Transverse colon (tissue), 3 donors: ENCODE results near the gene CRACDL.

ENCODE experiments used
- POLR2A ChIP-seq: fragments of 450-650 bp; IDR thresholded peaks from one replicate; pipeline ENCODE4 v1.6.1; 2016; ENCODE audit warnings: antibody characterized with exemption, mild to moderate bottlenecking, moderate library complexity
- TF ChIP-seq, protein P1 (sequence below), 5 experiments: fragments of 200-600 bp in 3 of 5; fragments of 450-650 bp in 2 of 5; sonication (generic) in 3 of 5; IDR thresholded peaks; 1 replicate in 2 of 5; 2 replicates in 3 of 5; pipeline ENCODE4 v1.5.1; 2016 to 2017; ENCODE audit warnings: antibody characterized with exemption in 5 of 5, inconsistent platforms in 3 of 5, mild to moderate bottlenecking in 2 of 5, moderate library complexity in 1 of 5

DNA sequence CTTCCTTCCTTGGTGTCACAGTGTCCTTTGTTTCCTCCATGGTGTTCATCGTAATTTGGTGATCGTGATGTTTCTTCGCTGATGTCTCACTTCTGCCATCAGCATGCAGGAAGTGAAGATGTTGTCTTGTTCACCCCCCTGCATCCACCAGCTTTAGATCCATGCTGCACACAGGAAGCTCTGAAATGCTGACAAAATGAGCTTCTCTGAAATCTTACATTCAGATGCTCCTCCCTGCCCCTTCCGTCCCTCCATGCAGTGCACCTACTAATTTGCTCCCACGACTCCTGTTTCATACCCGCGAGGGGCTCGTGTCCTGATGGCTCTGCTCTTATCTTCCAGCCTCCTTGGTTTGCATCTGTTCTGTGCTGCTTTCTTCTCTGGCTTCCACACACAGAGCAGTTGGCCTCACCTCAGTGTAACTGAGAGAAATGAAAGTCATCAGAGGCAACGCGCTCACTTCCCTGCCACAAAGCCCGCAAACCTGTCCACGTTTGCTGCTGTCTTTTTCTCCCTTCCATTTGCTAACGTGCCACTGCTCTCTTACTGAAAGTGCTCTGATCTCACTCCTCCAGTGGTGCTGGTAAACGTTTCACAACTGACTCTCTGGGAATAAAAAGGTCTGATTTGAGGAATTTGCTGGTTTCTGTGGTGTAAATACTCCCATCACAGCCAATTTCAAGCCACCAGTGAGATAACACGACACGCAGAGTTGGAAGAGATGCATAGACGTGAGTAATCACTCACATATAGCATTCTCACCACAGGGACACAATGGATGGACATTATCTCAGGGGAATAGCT, 164.1 kb downstream of the CRACDL start:
- TF ChIP-seq POLR2A: peak; percentile 45
- TF ChIP-seq, protein P1, sequence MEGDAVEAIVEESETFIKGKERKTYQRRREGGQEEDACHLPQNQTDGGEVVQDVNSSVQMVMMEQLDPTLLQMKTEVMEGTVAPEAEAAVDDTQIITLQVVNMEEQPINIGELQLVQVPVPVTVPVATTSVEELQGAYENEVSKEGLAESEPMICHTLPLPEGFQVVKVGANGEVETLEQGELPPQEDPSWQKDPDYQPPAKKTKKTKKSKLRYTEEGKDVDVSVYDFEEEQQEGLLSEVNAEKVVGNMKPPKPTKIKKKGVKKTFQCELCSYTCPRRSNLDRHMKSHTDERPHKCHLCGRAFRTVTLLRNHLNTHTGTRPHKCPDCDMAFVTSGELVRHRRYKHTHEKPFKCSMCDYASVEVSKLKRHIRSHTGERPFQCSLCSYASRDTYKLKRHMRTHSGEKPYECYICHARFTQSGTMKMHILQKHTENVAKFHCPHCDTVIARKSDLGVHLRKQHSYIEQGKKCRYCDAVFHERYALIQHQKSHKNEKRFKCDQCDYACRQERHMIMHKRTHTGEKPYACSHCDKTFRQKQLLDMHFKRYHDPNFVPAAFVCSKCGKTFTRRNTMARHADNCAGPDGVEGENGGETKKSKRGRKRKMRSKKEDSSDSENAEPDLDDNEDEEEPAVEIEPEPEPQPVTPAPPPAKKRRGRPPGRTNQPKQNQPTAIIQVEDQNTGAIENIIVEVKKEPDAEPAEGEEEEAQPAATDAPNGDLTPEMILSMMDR (IDR thresholded peaks at IDR 0.05): no peak
